Mucosa of stomach (tissue), 1 donor: ENCODE data around the gene ULBP1.
"Not testable (repeated sequence)": the region's sequence is repeated elsewhere in the genome, so short reads cannot be mapped to it uniquely, and the experiment has no call there.

ENCODE experiments used
- H3K27me3 ChIP-seq: one replicate; pipeline ENCODE4 v1.7.0; 2013; ENCODE audit warnings: mild to moderate bottlenecking, low read length; ENCODE audit not compliant: control insufficient read depth, insufficient read depth
- H3K36me3 ChIP-seq: one replicate; pipeline ENCODE4 v1.7.0; 2013; ENCODE audit warnings: low read length; ENCODE audit not compliant: control insufficient read depth, insufficient read depth
- H3K4me1 ChIP-seq: one replicate; pipeline ENCODE4 v1.7.0; 2013; ENCODE audit warnings: mild to moderate bottlenecking, low read length; ENCODE audit not compliant: control insufficient read depth, insufficient read depth
- H3K4me3 ChIP-seq: one replicate; pipeline ENCODE4 v1.7.0; 2013; ENCODE audit warnings: low read length
- H3K9ac ChIP-seq: one replicate; pipeline ENCODE4 v1.7.0; 2013; ENCODE audit warnings: mild to moderate bottlenecking, low read length, moderate library complexity
- H3K9me3 ChIP-seq: one replicate; pipeline ENCODE4 v1.7.0; 2013; ENCODE audit warnings: mild to moderate bottlenecking, low read length, moderate library complexity; ENCODE audit not compliant: control insufficient read depth
- donor health status: Pancreatic carcinoma.

ULBP1 gene

DNA sequence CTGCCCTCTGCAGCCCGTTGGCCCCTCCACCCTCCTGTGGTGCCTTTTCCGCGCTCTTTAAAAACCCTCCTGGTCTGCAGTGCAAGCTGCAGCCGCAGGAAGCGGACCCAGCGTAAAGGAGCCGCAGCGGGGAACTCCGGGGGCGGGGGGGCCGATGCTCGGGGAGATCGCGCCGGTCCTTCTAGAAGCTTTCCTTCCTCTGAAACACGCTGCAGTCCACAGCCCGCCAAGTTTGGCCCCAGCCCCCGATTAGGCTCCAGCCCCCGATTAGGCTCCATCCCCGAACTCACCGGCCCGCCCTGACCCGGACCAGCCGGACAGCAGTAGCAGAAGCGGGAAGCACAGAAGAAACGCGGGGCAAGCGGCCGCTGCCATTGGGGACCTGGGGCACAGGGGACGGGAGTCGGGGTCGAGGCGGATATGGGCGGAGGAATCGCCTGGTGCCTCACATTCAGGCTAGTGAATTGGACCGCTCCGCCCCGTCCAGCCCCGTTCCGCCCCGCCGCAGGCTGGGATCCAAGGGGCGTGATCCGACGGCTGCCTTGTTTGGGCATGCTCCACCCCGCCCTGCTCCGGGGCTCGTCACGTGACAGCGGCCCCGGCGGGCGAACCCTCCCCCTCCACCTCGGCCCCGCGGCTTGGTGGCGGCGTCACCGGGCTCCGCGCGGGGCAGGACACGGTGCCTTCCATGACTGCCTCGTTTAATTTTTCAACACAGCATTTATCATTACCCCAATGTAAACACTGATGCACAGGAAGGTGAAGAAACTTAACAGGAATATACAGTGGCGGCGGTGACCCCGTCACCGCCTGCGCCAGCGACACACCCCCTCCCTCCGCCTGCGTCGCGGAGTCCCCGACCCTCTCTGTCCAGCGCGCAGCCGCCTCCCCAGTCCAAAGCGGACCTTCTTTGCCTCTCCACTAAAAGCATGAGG, 41.3 kb downstream of the ULBP1 start:
- Histone ChIP-seq H3K9ac (peak overlapping the region; percentile 39), H3K27me3 (peaks cover 52% of the 10 kb centered on the region), H3K9me3 (no peaks in the 10 kb centered on the region), H3K4me1 (peaks cover 19% of the 10 kb centered on the region), H3K4me3 (peak overlapping the region; percentile 36), H3K36me3 (no peaks in the 10 kb centered on the region)

DNA sequence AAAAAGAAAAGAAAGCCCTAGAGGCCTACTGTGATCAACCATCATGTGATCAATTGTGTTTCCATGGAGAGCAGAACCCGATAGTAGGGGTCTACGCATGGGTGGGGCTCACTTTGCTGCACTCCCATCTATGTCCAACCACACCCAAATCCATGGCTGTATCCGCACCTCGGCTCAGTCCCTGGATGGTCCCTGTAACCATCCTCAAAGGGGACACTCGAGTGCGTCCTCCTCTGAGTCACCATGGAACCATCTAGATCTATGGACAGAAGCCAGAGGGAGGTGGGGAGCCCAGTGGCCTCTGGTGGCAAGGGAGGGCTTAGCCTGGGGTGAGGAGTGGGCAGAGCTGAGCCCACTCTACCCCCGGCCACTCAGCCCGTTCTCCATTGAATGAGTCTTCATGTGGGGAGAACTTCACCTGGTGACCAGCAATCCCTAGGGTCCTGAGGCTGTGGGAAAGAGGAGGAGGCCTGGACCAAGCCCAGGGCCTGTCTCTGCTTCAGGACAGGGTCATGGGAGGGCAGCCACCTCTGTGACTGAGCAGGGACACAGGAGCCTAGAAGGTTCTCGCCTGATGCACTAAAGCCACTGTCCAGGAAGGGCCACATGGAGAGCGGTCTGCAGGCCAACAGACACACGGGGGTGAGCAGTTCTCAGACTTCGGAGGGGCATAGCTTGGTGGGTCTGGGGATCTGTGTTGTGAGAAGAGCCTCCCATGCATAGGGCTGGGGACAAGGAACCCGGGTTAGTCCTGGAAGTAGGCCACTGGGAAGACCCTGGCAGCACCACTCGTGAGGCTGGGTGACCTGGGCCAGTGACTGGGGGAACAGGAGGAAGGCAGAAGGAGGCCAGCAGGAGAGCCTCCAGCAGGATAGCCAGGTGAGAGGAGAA, 42.3 kb downstream of the ULBP1 start:
- Histone ChIP-seq H3K27me3 (peaks cover 58% of the 10 kb centered on the region), H3K4me1 (peaks cover 19% of the 10 kb centered on the region), H3K36me3 (no peaks in the 10 kb centered on the region), H3K9me3 (no peaks in the 10 kb centered on the region), H3K4me3 (peak overlapping the region; percentile 36), H3K9ac (peak overlapping the region; percentile 39)

DNA sequence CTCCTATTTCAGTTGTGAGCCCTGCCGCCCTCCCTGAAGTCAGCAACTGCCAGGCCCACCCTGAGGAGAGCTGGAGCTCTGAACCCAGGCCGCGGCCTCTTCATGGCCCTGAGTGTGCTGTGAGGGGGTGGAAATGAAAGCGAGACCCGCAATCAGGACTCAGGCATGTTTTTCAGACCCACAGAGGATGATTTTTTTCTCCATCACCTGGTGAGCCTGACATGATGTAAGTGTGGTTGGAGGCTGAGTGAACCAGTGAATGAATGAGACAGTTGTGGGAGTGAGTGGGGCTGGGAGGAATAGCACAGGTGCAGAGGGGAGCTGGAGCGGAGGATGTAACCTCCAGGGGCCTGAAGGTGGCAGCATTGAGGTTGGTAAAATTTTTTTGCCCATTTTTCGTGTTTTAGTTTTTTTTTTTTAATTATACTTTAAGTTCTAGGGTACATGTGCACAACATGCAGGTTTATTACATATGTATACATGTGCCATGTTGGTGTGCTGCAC, 43.3 kb downstream of the ULBP1 start:
- H3K4me1 ChIP-seq: peaks cover 19% of the 10 kb centered on the region
- peaks cover 59% of the 10 kb centered on the region for H3K27me3 ChIP-seq
- no peak overlapping the region for H3K4me3 ChIP-seq
- H3K36me3 ChIP-seq: no peaks in the 10 kb centered on the region
- no peaks in the 10 kb centered on the region for H3K9me3 ChIP-seq
- H3K9ac ChIP-seq: no peak overlapping the region

DNA sequence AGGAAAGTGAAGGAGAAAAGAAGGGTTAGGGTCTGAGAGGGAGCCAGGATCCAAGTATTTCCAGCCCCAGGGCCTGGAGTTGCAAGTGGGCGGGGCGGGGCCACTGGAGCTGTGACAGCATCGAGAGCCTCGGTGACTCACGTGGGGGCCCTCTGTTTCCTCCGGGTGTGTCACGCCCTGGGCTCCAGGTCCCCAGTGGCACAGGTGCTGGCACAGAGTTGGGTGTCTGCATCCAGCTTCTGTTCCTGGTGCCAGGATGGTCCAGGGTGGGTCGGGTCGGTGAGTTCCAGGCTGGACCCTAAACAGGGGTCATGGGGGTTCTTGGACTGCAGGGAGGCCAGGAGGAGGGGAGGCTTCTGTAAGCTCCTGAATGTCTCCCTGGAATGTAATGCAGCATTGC, 44.8 kb downstream of the ULBP1 start:
- H3K27me3 ChIP-seq: peaks cover 67% of the 10 kb centered on the region
- no peaks in the 10 kb centered on the region for H3K9me3 ChIP-seq
- H3K36me3 ChIP-seq: no peaks in the 10 kb centered on the region
- H3K4me3 ChIP-seq: no peak overlapping the region
- no peak overlapping the region for H3K9ac ChIP-seq
- peaks cover 19% of the 10 kb centered on the region for H3K4me1 ChIP-seq

DNA sequence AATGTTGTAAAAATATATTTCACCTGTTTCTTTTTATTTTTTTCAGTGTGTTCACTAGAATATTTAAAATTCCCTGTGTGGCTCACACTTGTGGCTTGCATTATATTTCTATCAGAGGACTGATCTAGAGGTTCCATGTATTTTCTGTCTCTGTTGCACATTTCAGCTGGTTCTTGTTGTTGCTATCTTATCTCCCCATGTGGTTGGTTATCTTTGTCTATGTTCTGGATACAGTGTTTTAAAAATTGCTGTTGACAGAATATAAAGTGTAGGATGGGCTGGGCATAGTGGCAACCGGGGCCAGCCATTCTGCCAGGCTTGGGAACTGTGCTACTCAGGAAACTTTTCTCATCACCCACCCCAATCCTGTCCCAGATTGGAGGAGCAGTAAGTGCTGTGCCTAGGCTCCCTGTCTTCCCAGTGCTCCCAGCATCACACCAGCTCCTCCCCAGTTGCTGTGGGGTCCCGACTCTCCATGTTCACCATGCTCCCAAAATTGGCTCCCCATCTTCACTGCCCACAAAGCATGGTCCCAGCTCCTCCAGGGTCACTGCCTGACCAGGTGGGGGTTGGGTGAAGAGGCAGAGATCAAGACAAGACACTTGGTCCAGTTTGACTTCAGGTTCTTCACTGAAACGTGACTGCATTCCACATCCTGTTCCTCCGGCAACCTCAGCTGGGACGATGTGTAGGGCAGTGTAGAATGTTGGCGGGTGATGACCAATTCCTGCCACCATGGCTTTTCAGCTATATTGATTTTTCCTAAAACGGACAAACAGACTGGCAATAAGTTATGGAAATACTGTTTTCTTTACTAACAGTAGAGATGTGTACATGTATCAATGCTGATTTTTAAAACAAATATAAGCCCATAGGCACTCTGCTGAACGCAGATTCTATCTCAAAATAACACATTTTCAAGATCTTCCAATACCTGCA, 49.4 kb downstream of the ULBP1 start:
- Histone ChIP-seq H3K27me3 (peaks cover 64% of the 10 kb centered on the region), H3K4me1 (peaks cover 10% of the 10 kb centered on the region)
- not testable (repeated sequence) for H3K4me3 ChIP-seq, H3K36me3 ChIP-seq, H3K9me3 ChIP-seq, H3K9ac ChIP-seq

DNA sequence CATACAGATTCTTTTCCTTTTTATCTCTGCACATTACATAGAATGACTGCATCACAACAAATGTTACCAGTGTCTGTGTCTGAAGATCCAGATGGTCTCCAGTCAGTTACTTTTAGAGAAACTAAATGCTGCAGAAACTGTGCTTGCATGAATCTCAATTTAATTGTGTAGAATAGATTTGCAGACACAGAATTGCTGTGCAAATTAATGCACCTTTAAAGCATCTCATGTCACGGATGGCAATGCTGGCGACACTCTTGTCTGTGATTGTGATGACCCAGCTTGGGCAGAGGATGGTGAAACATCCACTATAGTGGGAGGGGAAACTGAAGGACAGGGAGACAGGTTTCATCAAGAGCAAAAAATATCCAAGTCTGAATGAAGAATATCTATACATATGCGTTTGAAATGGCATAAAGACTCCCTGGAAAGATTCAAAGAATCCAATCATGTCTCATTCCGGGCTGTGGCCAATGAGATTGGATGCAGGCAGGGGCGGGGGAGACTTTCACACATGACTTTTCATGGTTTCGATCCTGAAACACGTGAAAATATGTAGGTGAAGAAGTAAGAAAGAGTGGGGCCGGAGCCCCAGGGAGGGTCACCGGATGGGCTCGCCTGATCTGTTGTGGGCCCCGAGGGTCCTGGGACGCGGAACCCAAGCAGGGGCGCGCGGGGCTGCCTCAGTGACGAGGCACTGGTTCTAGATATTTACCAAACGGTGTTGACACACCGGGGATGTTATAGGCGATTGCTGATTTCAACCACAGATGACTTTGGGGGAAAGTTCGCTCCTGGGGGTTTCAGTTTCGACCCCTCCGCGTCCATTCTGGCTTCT, 50.3 kb downstream of the ULBP1 start:
- not testable (repeated sequence) for H3K9me3 ChIP-seq, H3K4me1 ChIP-seq, H3K4me3 ChIP-seq, H3K36me3 ChIP-seq, H3K9ac ChIP-seq
- peaks cover 63% of the 10 kb centered on the region for H3K27me3 ChIP-seq

DNA sequence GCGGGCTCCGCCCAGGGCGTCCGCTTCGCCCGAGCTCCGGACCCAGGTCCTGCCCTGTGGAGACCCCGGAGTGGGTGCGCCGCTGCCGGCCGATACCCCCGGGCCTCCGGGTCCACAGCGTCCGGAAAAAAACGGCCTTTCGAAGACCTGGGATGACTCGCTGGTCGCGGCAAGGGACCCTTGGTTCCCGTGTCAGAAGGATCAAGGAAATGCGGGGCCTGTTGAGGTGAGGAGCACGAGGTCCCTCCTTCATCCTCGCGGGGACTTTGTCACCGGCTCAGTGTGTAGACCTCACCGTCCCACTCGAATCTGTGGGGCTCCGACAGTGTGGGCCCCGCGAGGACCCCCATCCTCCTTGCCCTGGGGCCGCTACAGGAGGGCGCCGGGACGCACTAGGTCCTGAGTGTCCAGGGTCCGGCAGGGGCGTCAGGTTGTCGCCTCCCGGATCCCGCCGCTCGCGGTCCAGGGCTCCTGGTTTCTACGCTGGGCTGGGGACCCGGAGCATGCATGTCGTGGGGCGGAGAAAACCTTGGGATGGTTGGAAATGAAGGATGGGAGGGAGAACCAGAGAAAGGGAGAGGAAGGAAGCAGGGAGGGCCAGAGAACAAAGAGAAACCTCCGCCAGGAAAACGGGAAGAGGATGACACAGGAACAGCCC, 51.0 kb downstream of the ULBP1 start:
- H3K4me1 ChIP-seq, H3K36me3 ChIP-seq, H3K9me3 ChIP-seq, H3K9ac ChIP-seq, H3K4me3 ChIP-seq: not testable (repeated sequence)
- peaks cover 61% of the 10 kb centered on the region for H3K27me3 ChIP-seq

DNA sequence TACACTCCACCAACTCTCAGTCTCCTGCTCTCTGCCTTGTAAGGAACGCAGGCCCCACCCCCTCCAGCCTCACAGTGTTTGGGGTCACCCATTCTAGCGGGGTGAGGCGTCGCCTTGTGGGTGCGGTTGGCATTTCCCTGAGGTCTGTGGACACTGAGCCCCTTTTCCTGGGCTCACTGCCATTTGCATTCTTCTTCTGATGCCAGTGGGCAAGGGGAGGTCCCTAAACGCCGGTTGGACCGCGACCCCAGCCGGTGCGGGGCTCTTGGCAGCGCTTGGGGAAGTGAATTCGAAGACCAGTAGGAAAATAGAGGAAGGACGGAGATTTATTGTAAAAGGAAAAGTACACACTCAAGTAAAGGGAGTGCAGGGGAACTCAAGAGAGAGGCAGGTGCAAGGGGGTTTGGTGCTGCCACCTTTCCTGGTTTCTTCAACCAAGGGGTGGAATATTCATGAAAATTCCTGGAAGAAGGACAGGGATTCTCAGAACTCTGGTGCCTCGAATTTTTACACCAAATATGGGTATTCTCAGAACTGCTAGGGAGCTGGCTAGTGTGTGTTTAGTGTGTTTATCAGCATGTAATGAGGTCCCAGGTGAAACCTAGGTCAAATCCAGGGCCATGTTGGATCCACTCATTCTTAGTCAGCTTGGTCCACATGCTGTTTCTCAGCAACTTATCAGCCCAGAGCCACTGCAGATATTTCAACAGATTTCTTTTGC, 51.7 kb downstream of the ULBP1 start:
- H3K4me3 ChIP-seq, H3K9ac ChIP-seq, H3K4me1 ChIP-seq, H3K36me3 ChIP-seq, H3K9me3 ChIP-seq: not testable (repeated sequence)
- H3K27me3 ChIP-seq: peaks cover 55% of the 10 kb centered on the region

DNA sequence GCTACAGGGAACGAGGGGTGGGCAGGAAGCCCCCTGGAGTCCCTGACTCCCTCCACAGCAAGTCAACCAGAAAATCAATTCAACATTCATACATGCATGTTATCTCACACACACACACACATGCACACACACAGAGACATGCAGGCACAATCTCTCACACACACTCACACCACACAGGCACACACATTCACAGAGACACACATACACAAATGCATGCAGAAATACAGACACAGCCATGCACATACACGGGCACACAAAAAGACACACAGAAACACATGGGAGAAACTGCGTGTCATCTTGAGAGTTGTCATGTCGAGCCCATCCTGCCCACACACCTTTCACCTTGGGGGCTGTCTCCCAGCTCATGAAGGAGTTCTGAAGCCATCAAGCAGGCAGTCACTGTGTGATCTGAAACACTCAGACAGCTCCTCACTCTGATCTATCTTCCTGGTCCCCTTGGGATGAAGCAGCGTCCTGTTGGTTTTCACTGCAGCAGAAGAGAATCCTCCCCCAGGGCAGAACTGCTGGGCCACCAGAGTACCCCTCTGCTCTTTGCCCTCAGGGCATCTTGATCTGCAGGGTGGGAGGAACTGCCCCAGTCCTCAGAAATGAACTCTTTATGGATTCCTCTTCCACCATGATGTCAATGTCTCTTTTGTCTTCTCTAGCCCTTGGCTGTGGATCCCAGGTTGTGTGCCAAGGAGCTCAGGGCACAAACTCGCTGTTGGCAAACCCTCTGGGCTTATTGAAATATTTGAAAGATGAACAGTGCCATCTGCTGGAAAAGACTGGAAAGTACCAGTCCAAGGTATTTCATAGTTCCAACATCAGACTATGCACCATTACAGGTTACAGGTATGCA, 52.8 kb downstream of the ULBP1 start:
- H3K4me3 ChIP-seq: no peak overlapping the region
- H3K4me1 ChIP-seq: peaks cover 6% of the 10 kb centered on the region
- H3K36me3 ChIP-seq: no peaks in the 10 kb centered on the region
- no peaks in the 10 kb centered on the region for H3K9me3 ChIP-seq
- peaks cover 52% of the 10 kb centered on the region for H3K27me3 ChIP-seq
- H3K9ac ChIP-seq: no peak overlapping the region
